GM21529 (cell line): ENCODE results near the gene NUP54.

Source experiments
- ATAC-seq: cut with Tn5 transposase; IDR thresholded peaks from one replicate; pipeline ENCODE4 v1.9.1; 2021; ENCODE audit not compliant: unreplicated experiment

NUP54 gene

GRCh38 chr4:76074468-76074867 is 73.7 kb downstream of the NUP54 start, which contains the start of gene ART3:
Gene ART3, plus strand, starts transcription at chr4:76074709. Its CDS starts 1,181 bp downstream, at chr4:76075890.
- no peak for ATAC-seq

- no peak for ATAC-seq
Observed at GRCh38 chr4:76072760-76073159, 75.4 kb downstream of the NUP54 start.

- peak; percentile 75 for ATAC-seq
Observed at GRCh38 chr4:76067652-76068286, 80.4 kb downstream of the NUP54 start.

- ATAC-seq = no peak
Observed at GRCh38 chr4:76066546-76066945, 81.7 kb downstream of the NUP54 start.
